H9 (cell line): ENCODE measurements around the gene KRT1. TPM values are rescaled to one million over a fixed set of nuclear protein-coding genes. Genes with fewer than 3 reads are reported as not detected.

Experiments
- DNase-seq: peaks from one replicate; pipeline ENCODE4 v3.0.0-alpha.2; 2017
- H2AFZ ChIP-seq: one replicate; pipeline ENCODE4 v1.6.1; 2013; ENCODE audit warnings: mild to moderate bottlenecking, low read length, control low read depth, moderate library complexity
- H2AK5ac ChIP-seq: 2 replicates; pipeline ENCODE4 v1.6.1; 2013; ENCODE audit warnings: low read length, control low read depth, mixed read lengths; ENCODE audit not compliant: insufficient read length
- H2BK120ac ChIP-seq: one replicate; pipeline ENCODE4 v1.6.1; 2013; ENCODE audit warnings: low read depth, mild to moderate bottlenecking, low read length, control low read depth, inconsistent platforms; ENCODE audit not compliant: poor library complexity, severe bottlenecking
- H2BK12ac ChIP-seq: 2 replicates; pipeline ENCODE4 v1.6.1; 2013; ENCODE audit warnings: low read length, control low read depth, mixed read lengths, low read depth; ENCODE audit not compliant: insufficient read length
- H2BK15ac ChIP-seq: 2 replicates; pipeline ENCODE4 v1.6.1; 2013; ENCODE audit warnings: low read depth, low read length, control low read depth
- H2BK20ac ChIP-seq: one replicate; pipeline ENCODE4 v1.6.1; 2013; ENCODE audit warnings: low read depth, mild to moderate bottlenecking, low read length, control low read depth, inconsistent platforms; ENCODE audit not compliant: poor library complexity, severe bottlenecking
- H2BK5ac ChIP-seq: 2 replicates; pipeline ENCODE4 v1.6.1; 2013; ENCODE audit warnings: low read length, control low read depth, mixed read lengths; ENCODE audit not compliant: insufficient read length
- H3K14ac ChIP-seq: 2 replicates; pipeline ENCODE4 v1.6.1; 2013; ENCODE audit warnings: low read length, control low read depth; ENCODE audit not compliant: insufficient read depth
- H3K18ac ChIP-seq: 2 replicates; pipeline ENCODE4 v1.6.1; 2013; ENCODE audit warnings: low read depth, mild to moderate bottlenecking, mixed read lengths, low read length, control low read depth; ENCODE audit not compliant: insufficient read length
- H3K23ac ChIP-seq: 2 replicates; pipeline ENCODE4 v1.6.1; 2013; ENCODE audit warnings: low read length, control low read depth, mixed read lengths, low read depth; ENCODE audit not compliant: insufficient read length
- H3K23me2 ChIP-seq: 2 replicates; pipeline ENCODE4 v1.6.1; 2013; ENCODE audit warnings: low read depth, mild to moderate bottlenecking, mixed read lengths, low read length, control low read depth; ENCODE audit not compliant: insufficient read length, poor library complexity, severe bottlenecking
- H3K27ac ChIP-seq: 2 replicates; pipeline ENCODE4 v1.5.1; 2013; ENCODE audit warnings: low read length, control low read depth, mixed read lengths, low read depth; ENCODE audit not compliant: insufficient read length
- H3K27me3 ChIP-seq: 2 replicates; pipeline ENCODE4 v1.6.1; 2013; ENCODE audit warnings: low read length, control low read depth, inconsistent platforms; ENCODE audit not compliant: insufficient read depth
- H3K4ac ChIP-seq: 2 replicates; pipeline ENCODE4 v1.6.1; 2013; ENCODE audit warnings: low read depth, mild to moderate bottlenecking, control low read depth, inconsistent platforms, low read length, moderate library complexity
- H3K4me1 ChIP-seq: 2 replicates; pipeline ENCODE4 v1.6.1; 2013; ENCODE audit warnings: low read length, control low read depth, inconsistent platforms; ENCODE audit not compliant: insufficient read depth
- H3K4me2 ChIP-seq: 2 replicates; pipeline ENCODE4 v1.6.1; 2013; ENCODE audit warnings: low read length, control low read depth, mixed read lengths; ENCODE audit not compliant: insufficient read length, insufficient read depth
- H3K56ac ChIP-seq: 2 replicates; pipeline ENCODE4 v1.6.1; 2013; ENCODE audit warnings: low read depth, mild to moderate bottlenecking, mixed read lengths, low read length, control low read depth; ENCODE audit not compliant: insufficient read length
- H3K79me1 ChIP-seq: 2 replicates; pipeline ENCODE4 v1.6.1; 2013; ENCODE audit warnings: low read depth, mild to moderate bottlenecking, moderate library complexity, low read length, control low read depth, inconsistent platforms; ENCODE audit not compliant: insufficient read depth, poor library complexity, severe bottlenecking
- H3K79me2 ChIP-seq: 2 replicates; pipeline ENCODE4 v1.6.1; 2013; ENCODE audit warnings: low read length, control low read depth, inconsistent platforms; ENCODE audit not compliant: insufficient read depth
- H3K9ac ChIP-seq: 2 replicates; pipeline ENCODE4 v1.6.1; 2013; ENCODE audit warnings: low read length, control low read depth, mixed read lengths; ENCODE audit not compliant: insufficient read length; ENCODE audit errors: extremely low read depth
- H3K9me3 ChIP-seq: one replicate; pipeline ENCODE4 v1.6.1; 2013; ENCODE audit warnings: low read depth, low read length, inconsistent platforms; ENCODE audit not compliant: control insufficient read depth
- H3T11ph ChIP-seq: one replicate; pipeline ENCODE4 v1.6.1; 2013; ENCODE audit warnings: mild to moderate bottlenecking, low read length, control low read depth, inconsistent platforms
- H4K20me1 ChIP-seq: one replicate; pipeline ENCODE4 v1.6.1; 2013; ENCODE audit not compliant: control insufficient read depth, insufficient read length, insufficient read depth
- H4K5ac ChIP-seq: 2 replicates; pipeline ENCODE4 v1.6.1; 2013; ENCODE audit warnings: low read depth, mild to moderate bottlenecking, mixed read lengths, low read length, control low read depth; ENCODE audit not compliant: insufficient read length
- H4K8ac ChIP-seq: replicated peaks from 2 replicates; pipeline ENCODE4 v1.6.1; 2013; ENCODE audit warnings: low read length, control low read depth, mixed read lengths, low read depth; ENCODE audit not compliant: insufficient read length
- H4K91ac ChIP-seq: 2 replicates; pipeline ENCODE4 v1.6.1; 2013; ENCODE audit warnings: low read depth, mild to moderate bottlenecking, moderate library complexity, mixed read lengths, low read length, control low read depth; ENCODE audit not compliant: insufficient read length
- H3K27ac Mint-ChIP-seq, 3 experiments: 2 replicates in 2 of 3; 3 replicates in 1 of 3; pipeline ENCODE4 v1.8.0; 2020 to 2021; ENCODE audit warnings: mixed read lengths in 3 of 3, mild to moderate bottlenecking in 1 of 3, moderate library complexity in 1 of 3
- H3K27me3 Mint-ChIP-seq: 2 replicates; pipeline ENCODE4 v1.8.0; 2021; ENCODE audit warnings: low read depth, mild to moderate bottlenecking, moderate library complexity, mixed read lengths
- H3K36me3 Mint-ChIP-seq, 3 experiments: 2 replicates in 2 of 3; 3 replicates in 1 of 3; pipeline ENCODE4 v1.8.0; 2020 to 2021; ENCODE audit warnings: low read depth in 3 of 3, mixed read lengths in 3 of 3; ENCODE audit not compliant: insufficient read depth in 1 of 3
- H3K4me1 Mint-ChIP-seq, 2 experiments: 2 replicates each; pipeline ENCODE4 v1.8.0; 2020; ENCODE audit warnings: mixed read lengths in 2 of 2
- H3K4me3 Mint-ChIP-seq, 2 experiments: 2 replicates in 1 of 2; 3 replicates in 1 of 2; pipeline ENCODE4 v1.8.0; 2020 to 2021; ENCODE audit warnings: mild to moderate bottlenecking in 2 of 2, mixed read lengths in 2 of 2, moderate library complexity in 1 of 2
- H3K9me3 Mint-ChIP-seq, 2 experiments: 2 replicates in 1 of 2; 3 replicates in 1 of 2; pipeline ENCODE4 v1.8.0; 2020; ENCODE audit warnings: mild to moderate bottlenecking in 2 of 2, mixed read lengths in 2 of 2, moderate library complexity in 1 of 2
- CTCF ChIP-seq: fragments of 200-600 bp; sonication (generic); conservative IDR thresholded peaks from 3 replicates; pipeline ENCODE4 v1.8.0; 2021; ENCODE audit warnings: antibody characterized with exemption, mild to moderate bottlenecking
- WGBS: extraction: QIAGEN DNeasy Blood & Tissue Kit; methylation state at CpG from one replicate; pipeline ENCODE4 v1.1.7; 2013; ENCODE audit warnings: missing lambda C conversion rate, low lambda C conversion rate, mixed read lengths; ENCODE audit not compliant: insufficient read length; ENCODE audit errors: extremely low coverage; 5-methylcytosine and 5-hydroxymethylcytosine counted together
- total RNA-seq: library from RNA; stranded (reverse); gene quantifications from 2 replicates; pipeline ENCODE4 v1.2.1, GENCODE V29; 2021

KRT1 gene
- total RNA-seq, 1 experiment from 2014 or later, result not detected

DNA sequence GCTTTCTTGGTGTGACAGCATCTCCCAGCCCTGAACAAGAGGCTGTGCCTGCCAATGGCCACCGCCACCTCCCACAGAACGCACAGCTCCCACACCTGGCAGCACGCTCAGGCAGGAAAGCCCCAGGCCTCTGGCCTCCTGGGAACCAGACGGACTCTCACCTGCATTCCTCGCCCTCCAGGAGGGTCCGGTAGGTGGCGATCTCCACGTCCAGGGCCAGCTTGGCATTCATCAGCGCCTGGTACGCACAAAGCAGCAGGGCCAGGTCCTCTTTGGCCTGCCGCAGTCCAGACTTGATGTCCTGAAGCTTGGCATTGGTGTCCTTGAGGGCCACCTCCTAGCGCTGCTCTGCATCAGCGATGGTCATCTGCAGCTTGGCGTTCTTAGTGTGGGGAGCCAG lies 35.2 kb upstream of the KRT1 start:
- Histone ChIP-seq H3K23ac (no peak overlapping the region), H4K8ac (no peak overlapping the region), H2BK120ac (no peak overlapping the region), H2AFZ (no peak overlapping the region), H3K27ac (no peak overlapping the region), H2AK5ac (no peak overlapping the region), H4K5ac (no peak overlapping the region), H3K4me1 (no peaks in the 10 kb centered on the region), H3K14ac (no peak overlapping the region), H3T11ph (no peak overlapping the region), H3K4ac (no peak overlapping the region), H3K18ac (no peak overlapping the region), H2BK12ac (no peak overlapping the region), H3K23me2 (peaks cover 11% of the 10 kb centered on the region), H3K9me3 (no peaks in the 10 kb centered on the region), H3K9ac (no peak overlapping the region), H2BK5ac (no peak overlapping the region), H3K27me3 (peaks cover 8% of the 10 kb centered on the region; the same call in 1 of the 2 replicates), H4K20me1 (no peaks in the 10 kb centered on the region), H3K79me1 (no peaks in the 10 kb centered on the region), H4K91ac (no peak overlapping the region), H3K79me2 (no peaks in the 10 kb centered on the region), H2BK20ac (no peak overlapping the region), H3K56ac (no peak overlapping the region), H2BK15ac (no peak overlapping the region), H3K4me2 (no peak overlapping the region)
- peak; percentile 88 for DNase-seq
- TF ChIP-seq CTCF, result peak; percentile 69
- Mint-ChIP-seq H3K9me3 (peaks cover 0 to 3% of the 10 kb centered on the region in 2 experiments; a peak in 1 of 5 replicates), H3K27ac (no peak overlapping the region), H3K27me3 (peaks cover 58% of the 10 kb centered on the region), H3K4me1 (peaks cover 0 to 9% of the 10 kb centered on the region in 2 experiments; a peak in 2 of 4 replicates), H3K4me3 (no peak overlapping the region; a peak in 1 of 5 replicates), H3K36me3 (no peaks in the 10 kb centered on the region; a peak in 1 of 7 replicates)
- WGBS, result no CpG with 5 or more reads among the region's 14 CpGs
